GM19023 (cell line): ENCODE results near the gene LMAN2.
A peak's percentile ranks its signal among the peaks of the same experiment; 100 is the strongest.
"Not testable (repeated sequence)": the region's sequence is repeated elsewhere in the genome, so short reads cannot be mapped to it uniquely, and the experiment has no call there.

Experiments used
- ATAC-seq: cut with Tn5 transposase; IDR thresholded peaks from one replicate; pipeline ENCODE4 v1.9.1; 2021; ENCODE audit warnings: mild to moderate bottlenecking, moderate library complexity; ENCODE audit not compliant: unreplicated experiment

The LMAN2 gene

GRCh38 chr5:177365845-177366527 is 14.5 kb upstream of the LMAN2 start:
- ATAC-seq, result no peak

- peak; percentile 24 for ATAC-seq
Observed at GRCh38 chr5:177364159-177364962, 12.9 kb upstream of the LMAN2 start.

- no peak for ATAC-seq
Observed at GRCh38 chr5:177363565-177363964, 12.1 kb upstream of the LMAN2 start.

- ATAC-seq, result peak; percentile 36
Observed at GRCh38 chr5:177362610-177363507, 11.4 kb upstream of the LMAN2 start.

GRCh38 chr5:177362292-177362609 is 10.8 kb upstream of the LMAN2 start:
- ATAC-seq, result no peak

- ATAC-seq, result no peak
Observed at GRCh38 chr5:177361418-177362291, 10.2 kb upstream of the LMAN2 start.

GRCh38 chr5:177360740-177361139 is 9.3 kb upstream of the LMAN2 start:
- not testable (repeated sequence) for ATAC-seq

GRCh38 chr5:177359860-177360259 is 8.4 kb upstream of the LMAN2 start:
- ATAC-seq, result no peak

- no peak for ATAC-seq
Observed at GRCh38 chr5:177359451-177359851, 8.0 kb upstream of the LMAN2 start.

- ATAC-seq, result peak; percentile 1
Observed at GRCh38 chr5:177358370-177358819, 6.9 kb upstream of the LMAN2 start.

- ATAC-seq, result peak; percentile 89
Observed at GRCh38 chr5:177357459-177358351, 6.2 kb upstream of the LMAN2 start, which contains the start of gene RGS14. RGS14 (plus strand) TSS chr5:177357924; CDS start chr5:177358025, 101 bp downstream.

GRCh38 chr5:177357146-177357458 is 5.6 kb upstream of the LMAN2 start:
- ATAC-seq, result no peak

GRCh38 chr5:177356746-177357145 is 5.3 kb upstream of the LMAN2 start:
- ATAC-seq, result no peak

- ATAC-seq, result no peak
Observed at GRCh38 chr5:177355868-177356168, 4.3 kb upstream of the LMAN2 start.

GRCh38 chr5:177355162-177355867 is 3.8 kb upstream of the LMAN2 start:
- ATAC-seq, result no peak

GRCh38 chr5:177354711-177355110 is 3.2 kb upstream of the LMAN2 start:
- ATAC-seq, result no peak

- ATAC-seq, result no peak
Observed at GRCh38 chr5:177354256-177354655, 2.8 kb upstream of the LMAN2 start.

GRCh38 chr5:177353093-177353492 is 1.6 kb upstream of the LMAN2 start:
- no peak for ATAC-seq

GRCh38 chr5:177350776-177351391 is 584 bp downstream of the LMAN2 start:
- ATAC-seq, result no peak
